Measurements from ENCODE around the gene TCEA2.

DNA sequence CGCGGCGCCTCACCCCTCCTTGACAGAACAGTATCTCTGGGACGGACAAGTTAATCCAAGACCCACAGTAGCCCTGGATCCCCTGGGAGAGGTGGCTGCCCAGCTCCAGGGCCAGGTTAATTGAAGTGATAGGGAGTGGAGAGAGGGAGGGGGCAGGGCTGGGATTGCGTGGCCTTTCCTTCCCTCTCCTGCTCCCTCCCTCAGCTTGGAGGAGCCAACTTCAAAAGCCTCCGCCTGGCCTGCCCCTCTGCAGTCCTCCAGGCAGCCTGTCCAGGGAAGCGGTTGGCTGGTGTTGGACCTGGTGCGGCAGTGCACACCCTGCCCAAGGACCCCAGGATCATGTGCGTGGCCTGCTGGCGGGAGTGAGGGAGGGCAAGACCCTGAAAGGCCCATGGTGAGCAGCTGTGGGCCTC lies 27.1 kb upstream of the TCEA2 start, which contains the start of gene C20orf204:
- TF ChIP-seq EZH2 (IDR thresholded peaks at IDR 0.05; ENCODE audit: borderline replicate concordance, low read length) = no peak
- TF ChIP-seq, protein P1, sequence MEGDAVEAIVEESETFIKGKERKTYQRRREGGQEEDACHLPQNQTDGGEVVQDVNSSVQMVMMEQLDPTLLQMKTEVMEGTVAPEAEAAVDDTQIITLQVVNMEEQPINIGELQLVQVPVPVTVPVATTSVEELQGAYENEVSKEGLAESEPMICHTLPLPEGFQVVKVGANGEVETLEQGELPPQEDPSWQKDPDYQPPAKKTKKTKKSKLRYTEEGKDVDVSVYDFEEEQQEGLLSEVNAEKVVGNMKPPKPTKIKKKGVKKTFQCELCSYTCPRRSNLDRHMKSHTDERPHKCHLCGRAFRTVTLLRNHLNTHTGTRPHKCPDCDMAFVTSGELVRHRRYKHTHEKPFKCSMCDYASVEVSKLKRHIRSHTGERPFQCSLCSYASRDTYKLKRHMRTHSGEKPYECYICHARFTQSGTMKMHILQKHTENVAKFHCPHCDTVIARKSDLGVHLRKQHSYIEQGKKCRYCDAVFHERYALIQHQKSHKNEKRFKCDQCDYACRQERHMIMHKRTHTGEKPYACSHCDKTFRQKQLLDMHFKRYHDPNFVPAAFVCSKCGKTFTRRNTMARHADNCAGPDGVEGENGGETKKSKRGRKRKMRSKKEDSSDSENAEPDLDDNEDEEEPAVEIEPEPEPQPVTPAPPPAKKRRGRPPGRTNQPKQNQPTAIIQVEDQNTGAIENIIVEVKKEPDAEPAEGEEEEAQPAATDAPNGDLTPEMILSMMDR (IDR thresholded peaks at IDR 0.05; ENCODE audit: low read length) = no peak

Measured in OCI-LY1 (cell line).